ENCODE measurements around the gene SLC16A3. TPM values are rescaled to one million over a fixed set of nuclear protein-coding genes. Genes with fewer than 3 reads are reported as not detected.

The SLC16A3 gene
- total RNA-seq, 2 experiments from 2014 or later = 93.4 to 99.0 TPM

- ChIA-PET POLR2A (interaction anchor here (2.6 kb wide), 1 partner anchor 10 kb away, joined by 7 read pairs; no protein-coding TSS in a partner anchor), CTCF (no interaction called here)
- no peak overlapping the region for H3K4me3 Mint-ChIP-seq
- Histone ChIP-seq H3K4me3 (ENCODE audit: low read length) (no peak overlapping the region), H3K27ac (ENCODE audit: low read depth in 1 of 2, low read length in 2 of 2) (no peak overlapping the region), H3K27me3 (ENCODE audit: control insufficient read depth in 1 of 2, insufficient read depth in 2 of 2, low read length in 2 of 2) (no peaks in the 10 kb centered on the region), H3K36me3 (ENCODE audit: insufficient read depth, low read length) (no peaks in the 10 kb centered on the region), H3K9me3 (ENCODE audit: control insufficient read depth in 1 of 2, insufficient read depth in 1 of 2, low read length in 2 of 2) (peaks cover 0 to 4% of the 10 kb centered on the region in 2 experiments), H3K4me1 (ENCODE audit: insufficient read depth, low read length) (peaks cover 30% of the 10 kb centered on the region)
- no peak for DNase-seq
- H3K36me3 Mint-ChIP-seq (ENCODE audit: low read depth) = no peaks in the 10 kb centered on the region
- no peak for TF ChIP-seq CTCF (IDR thresholded peaks at IDR 0.05)
- H3K9me3 Mint-ChIP-seq = no peaks in the 10 kb centered on the region
- no peaks in the 10 kb centered on the region for H3K27me3 Mint-ChIP-seq
- ATAC-seq (ENCODE audit: poor library complexity) = no peak
- intact Hi-C loops (cut with DNase I, micrococcal nuclease) = no loop called here
- H3K27ac Mint-ChIP-seq = no peak overlapping the region
- peaks cover 8% of the 10 kb centered on the region for H3K4me1 Mint-ChIP-seq (ENCODE audit: low read depth)
Measured at GRCh38 chr17:82282239-82283207, 53.7 kb downstream of the SLC16A3 start.

GRCh38 chr17:82283208-82283749 is 54.4 kb downstream of the SLC16A3 start:
- Mint-ChIP-seq H3K9me3 (no peaks in the 10 kb centered on the region), H3K36me3 (ENCODE audit: low read depth) (no peaks in the 10 kb centered on the region), H3K27ac (no peak overlapping the region), H3K27me3 (no peaks in the 10 kb centered on the region), H3K4me1 (ENCODE audit: low read depth) (peaks cover 13% of the 10 kb centered on the region), H3K4me3 (no peak overlapping the region)
- no peak for ATAC-seq (ENCODE audit: poor library complexity)
- ChIA-PET POLR2A (interaction anchor here (2.6 kb wide), 1 partner anchor 9 kb away, joined by 7 read pairs; no protein-coding TSS in a partner anchor), CTCF (no interaction called here)
- intact Hi-C loops (cut with DNase I, micrococcal nuclease) = no loop called here
- TF ChIP-seq CTCF (IDR thresholded peaks at IDR 0.05) = no peak
- Histone ChIP-seq H3K9me3 (ENCODE audit: control insufficient read depth in 1 of 2, insufficient read depth in 1 of 2, low read length in 2 of 2) (peaks cover 0 to 4% of the 10 kb centered on the region in 2 experiments), H3K27me3 (ENCODE audit: control insufficient read depth in 1 of 2, insufficient read depth in 2 of 2, low read length in 2 of 2) (no peaks in the 10 kb centered on the region), H3K36me3 (ENCODE audit: insufficient read depth, low read length) (no peaks in the 10 kb centered on the region), H3K27ac (ENCODE audit: low read depth in 1 of 2, low read length in 2 of 2) (no peak overlapping the region), H3K4me3 (ENCODE audit: low read length) (no peak overlapping the region), H3K4me1 (ENCODE audit: insufficient read depth, low read length) (peaks cover 30% of the 10 kb centered on the region)
- peak in 3 of 14 experiments; percentile 28 to 70 (median 58) for DNase-seq

GRCh38 chr17:82285141-82285540 is 56.3 kb downstream of the SLC16A3 start:
- Histone ChIP-seq H3K4me1 (ENCODE audit: insufficient read depth, low read length) (peaks cover 30% of the 10 kb centered on the region), H3K27me3 (ENCODE audit: control insufficient read depth in 1 of 2, insufficient read depth in 2 of 2, low read length in 2 of 2) (no peaks in the 10 kb centered on the region), H3K36me3 (ENCODE audit: insufficient read depth, low read length) (no peaks in the 10 kb centered on the region), H3K4me3 (ENCODE audit: low read length) (no peak overlapping the region), H3K27ac (ENCODE audit: low read depth in 1 of 2, low read length in 2 of 2) (no peak overlapping the region), H3K9me3 (ENCODE audit: control insufficient read depth in 1 of 2, insufficient read depth in 1 of 2, low read length in 2 of 2) (peaks cover 0 to 4% of the 10 kb centered on the region in 2 experiments)
- no peaks in the 10 kb centered on the region for H3K36me3 Mint-ChIP-seq (ENCODE audit: low read depth)
- DNase-seq (no peak), ATAC-seq (ENCODE audit: poor library complexity) (no peak)
- no peak for TF ChIP-seq CTCF (IDR thresholded peaks at IDR 0.05)
- no peaks in the 10 kb centered on the region for H3K27me3 Mint-ChIP-seq
- intact Hi-C loops (cut with DNase I, micrococcal nuclease) = no loop called here
- no peaks in the 10 kb centered on the region for H3K9me3 Mint-ChIP-seq
- no peak overlapping the region for H3K4me3 Mint-ChIP-seq
- no peak overlapping the region for H3K27ac Mint-ChIP-seq
- ChIA-PET CTCF (interaction anchor here (1.6 kb wide), 1 partner anchor 36 kb away, joined by 4 read pairs; no protein-coding TSS in a partner anchor), POLR2A (no interaction called here)
- peaks cover 13% of the 10 kb centered on the region for H3K4me1 Mint-ChIP-seq (ENCODE audit: low read depth)
